ENCODE measurements around the gene ADK.
A peak's percentile ranks its signal among the peaks of the same experiment; 100 is the strongest.

ADK gene

DNA sequence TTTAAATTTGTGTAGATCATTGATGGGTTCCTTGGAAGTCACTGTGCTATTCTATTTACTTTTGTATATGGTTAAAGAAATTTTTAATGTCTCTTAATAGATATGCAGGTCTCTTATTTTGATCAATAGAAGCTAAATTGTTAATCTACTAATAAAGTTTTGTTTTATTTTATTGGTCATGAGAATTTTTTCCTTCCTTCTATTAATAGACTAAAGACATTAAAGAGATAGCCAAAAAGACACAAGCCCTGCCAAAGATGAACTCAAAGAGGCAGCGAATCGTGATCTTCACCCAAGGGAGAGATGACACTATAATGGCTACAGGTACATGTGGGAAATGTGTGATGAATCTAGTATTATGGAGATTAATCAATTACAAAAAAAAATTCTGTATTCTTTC lies 449.1 kb downstream of the ADK start:
- DNase-seq (ENCODE audit: low read depth), result no peak

- no peak for DNase-seq (ENCODE audit: low read depth)
These were observed 451.6 kb downstream of the ADK start for GRCh38 chr10:74602576-74602975.

DNA sequence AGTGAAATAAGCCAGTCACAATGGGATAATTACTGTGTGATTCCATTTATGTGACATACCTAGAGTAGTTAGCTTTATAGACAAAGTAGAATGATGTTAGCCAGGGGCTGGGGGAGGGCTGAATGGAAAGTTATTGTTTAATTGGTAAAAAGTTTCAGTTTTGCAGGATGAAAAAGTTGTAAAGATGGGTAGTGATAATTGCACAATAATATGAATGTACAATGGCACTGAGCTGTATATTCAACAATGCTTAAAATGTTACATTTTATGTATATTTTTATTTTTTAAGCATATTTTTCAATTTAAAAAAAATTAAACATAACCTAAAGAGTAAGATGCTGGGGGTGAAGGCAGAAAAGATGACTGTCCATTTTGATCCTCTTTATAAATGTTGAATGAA lies 459.3 kb downstream of the ADK start:
- no peak for DNase-seq (ENCODE audit: low read depth)

- DNase-seq (ENCODE audit: low read depth), result peak; percentile 64
These were observed 461.2 kb downstream of the ADK start for GRCh38 chr10:74612195-74612594.

DNA sequence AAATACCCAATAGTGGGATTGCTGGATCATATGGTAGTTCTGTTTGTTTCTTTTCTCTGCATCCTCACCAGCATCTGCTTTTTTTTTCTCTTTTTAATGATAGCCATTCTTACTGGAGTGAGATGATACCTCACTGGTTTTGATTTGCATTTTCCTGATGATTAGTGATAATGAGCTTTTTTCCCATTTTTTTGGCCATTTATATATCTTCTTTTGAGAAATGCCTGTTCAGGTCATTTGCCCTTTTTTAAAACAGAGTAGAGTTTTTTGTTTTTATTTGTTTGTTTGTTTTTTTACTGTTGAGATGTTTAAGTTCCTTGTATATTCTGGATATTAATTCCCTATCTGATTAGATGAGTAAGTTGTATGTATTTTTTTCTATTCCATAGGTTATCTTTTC lies 469.6 kb downstream of the ADK start:
- no peak for DNase-seq (ENCODE audit: low read depth)

DNA sequence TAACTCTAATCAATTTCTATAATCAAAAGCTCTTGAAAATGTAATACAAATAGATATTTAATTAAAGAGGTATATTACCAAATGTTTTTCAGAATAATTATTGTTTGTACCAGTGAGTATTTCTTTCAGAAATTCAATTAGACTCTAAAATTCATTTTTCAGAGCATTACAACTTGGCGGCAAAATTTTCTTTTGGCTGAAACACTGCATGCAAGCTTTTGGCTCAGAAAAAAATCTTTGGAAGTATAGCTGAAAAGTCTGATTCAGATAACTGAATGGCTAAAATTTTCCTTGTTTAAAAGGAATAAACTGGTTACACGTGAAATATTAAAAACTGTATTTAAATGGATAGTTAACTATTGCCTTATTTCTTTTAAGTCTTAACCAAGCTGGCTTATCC lies 472.8 kb downstream of the ADK start:
- no peak for DNase-seq (ENCODE audit: low read depth)

DNA sequence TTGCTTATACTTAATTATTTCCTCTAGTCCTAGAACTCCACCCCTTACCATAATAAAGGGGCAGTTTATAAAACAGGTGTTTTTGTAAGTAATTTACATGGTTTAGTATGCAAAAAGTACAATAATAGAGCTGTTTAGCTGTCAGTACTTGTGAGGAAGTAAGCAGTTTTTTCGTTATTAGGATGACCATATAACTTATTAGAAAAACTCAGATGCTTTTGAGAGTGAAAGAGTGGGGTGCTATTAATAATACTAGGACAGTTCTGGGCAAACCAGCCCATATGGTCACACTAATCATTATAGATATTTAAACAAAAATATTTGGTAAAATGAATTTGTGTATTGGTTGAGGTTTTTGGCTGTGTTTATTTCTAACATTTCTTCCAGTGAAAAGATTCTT lies 473.5 kb downstream of the ADK start:
- no peak for DNase-seq (ENCODE audit: low read depth)

GRCh38 chr10:74628136-74628535 lies 477.1 kb downstream of the ADK start:
- DNase-seq (ENCODE audit: low read depth), result no peak

DNA sequence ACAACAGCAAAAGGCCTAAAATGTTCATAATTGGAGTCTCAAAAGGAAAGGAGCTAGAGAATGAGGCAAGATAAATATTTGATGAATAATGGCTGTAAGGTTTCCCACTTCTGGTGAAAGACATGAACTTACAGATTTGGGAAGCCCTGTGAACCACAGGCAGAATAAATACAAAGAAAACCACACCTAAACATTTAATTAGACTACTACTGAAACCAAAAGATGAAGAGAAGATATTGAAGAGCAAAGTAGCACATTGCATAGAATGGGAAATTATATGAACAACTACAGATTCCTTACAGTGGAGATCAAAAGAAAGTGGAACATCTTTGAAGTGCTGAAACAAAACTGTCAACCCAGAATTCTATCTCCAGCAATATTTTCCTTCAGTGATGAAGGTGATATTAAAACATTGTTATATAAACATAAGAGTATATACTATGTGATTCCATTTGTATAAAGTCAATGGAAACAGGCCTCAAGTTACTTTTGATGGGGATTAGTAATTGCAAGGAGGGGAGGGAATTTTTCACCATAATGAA lies 484.0 kb downstream of the ADK start:
- no peak for DNase-seq (ENCODE audit: low read depth)

GRCh38 chr10:74635655-74636054 lies 484.6 kb downstream of the ADK start:
- DNase-seq (ENCODE audit: low read depth), result no peak

GRCh38 chr10:74637685-74638084 lies 486.7 kb downstream of the ADK start:
- DNase-seq (ENCODE audit: low read depth), result no peak

- DNase-seq (ENCODE audit: low read depth), result peak; percentile 49
These were observed 489.3 kb downstream of the ADK start for GRCh38 chr10:74640134-74640921.

DNA sequence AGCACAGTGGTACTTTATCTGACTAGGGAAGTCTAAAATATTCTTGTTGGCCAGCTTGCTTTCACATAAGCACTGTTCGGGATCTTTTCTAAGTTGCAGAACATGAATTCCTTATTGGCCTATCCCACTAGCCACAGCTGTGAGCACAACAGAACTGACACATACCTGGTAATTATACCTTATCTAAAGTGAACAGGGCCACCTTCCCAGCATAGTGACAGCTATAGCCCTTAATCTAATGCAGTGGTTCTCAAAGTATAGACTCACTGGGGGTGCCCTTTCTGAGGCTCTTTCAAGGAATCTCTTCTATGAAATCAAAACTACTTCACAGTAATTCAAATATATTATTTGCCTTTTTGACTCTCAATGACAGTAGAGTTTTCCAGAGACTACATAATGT lies 490.6 kb downstream of the ADK start:
- no peak for DNase-seq (ENCODE audit: low read depth)

GRCh38 chr10:74642901-74643595 lies 492.0 kb downstream of the ADK start:
- no peak for DNase-seq (ENCODE audit: low read depth)

DNA sequence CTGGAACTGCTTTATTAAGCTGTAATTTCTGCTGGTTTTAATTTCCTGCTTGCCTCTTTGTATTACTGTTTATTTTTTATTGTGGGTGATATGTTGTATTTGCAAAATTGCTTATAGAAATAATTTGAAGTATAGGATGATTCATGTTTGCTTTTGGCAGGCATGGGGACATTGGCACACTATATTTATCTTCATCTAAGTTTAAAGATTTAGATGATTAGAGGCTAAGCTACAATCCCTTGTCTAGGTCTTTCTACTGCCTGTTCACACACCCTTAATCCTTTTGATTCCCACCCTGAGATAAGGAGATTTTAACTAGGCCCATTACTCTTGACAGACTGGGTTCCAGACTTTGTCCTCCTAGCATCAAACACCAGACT lies 492.6 kb downstream of the ADK start:
- DNase-seq (ENCODE audit: low read depth), result peak; percentile 3

DNA sequence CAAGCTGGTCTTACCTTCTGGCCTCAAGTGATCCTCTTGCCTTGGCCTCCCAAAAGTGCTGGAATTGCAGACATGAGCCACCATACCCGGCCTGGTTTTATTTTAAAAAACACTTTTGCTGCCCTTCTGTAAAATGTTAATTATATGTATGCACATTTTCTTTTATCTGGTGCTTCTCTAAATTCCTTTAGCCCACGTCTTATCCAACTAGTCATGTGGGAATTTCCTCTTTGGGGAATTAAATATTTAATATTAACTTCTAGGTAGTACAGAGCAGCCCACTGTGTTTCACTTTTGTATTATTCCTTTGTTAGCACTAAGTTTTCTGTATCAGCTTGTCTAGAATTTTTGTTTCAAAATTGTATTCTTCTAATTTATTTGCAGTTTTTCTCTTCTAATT lies 493.7 kb downstream of the ADK start:
- no peak for DNase-seq (ENCODE audit: low read depth)

GRCh38 chr10:74645692-74646091 lies 494.7 kb downstream of the ADK start:
- DNase-seq (ENCODE audit: low read depth), result no peak

DNA sequence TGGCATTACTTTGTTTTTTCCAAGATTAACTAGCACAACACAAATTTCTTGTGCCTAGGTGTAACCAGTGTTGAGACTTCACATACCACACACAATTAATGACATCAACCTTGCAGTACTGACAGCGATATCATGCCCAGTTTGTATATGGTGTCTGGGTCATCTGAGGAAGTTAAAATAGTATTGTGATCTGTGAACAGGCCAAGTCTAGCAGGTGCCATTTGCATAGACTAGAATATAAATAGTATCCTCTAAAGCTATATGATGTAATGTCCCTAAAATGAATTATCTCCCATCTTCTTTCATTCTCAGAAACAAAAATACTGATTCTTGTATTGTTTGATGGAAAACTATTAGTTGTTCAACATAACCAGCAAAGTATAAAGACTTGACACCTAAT lies 499.6 kb downstream of the ADK start:
- no peak for DNase-seq (ENCODE audit: low read depth)

DNA sequence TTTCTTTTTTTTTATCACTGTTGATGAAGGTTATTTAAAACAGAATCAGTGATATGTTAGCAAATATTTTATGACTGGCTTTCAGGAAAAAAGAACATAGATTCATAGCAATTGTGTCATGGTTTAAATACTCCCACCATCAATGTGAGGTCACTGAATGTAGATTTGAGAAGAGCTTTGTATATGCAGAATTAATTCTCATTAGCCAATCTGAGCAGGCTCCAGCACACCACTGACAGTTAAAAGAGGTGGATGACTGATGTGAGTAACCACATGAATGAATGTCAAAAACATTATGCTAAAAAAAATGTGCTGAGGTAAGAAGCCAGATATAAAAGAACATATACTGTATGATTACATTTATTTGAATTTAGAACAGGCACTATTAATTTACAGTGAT lies 500.5 kb downstream of the ADK start:
- DNase-seq (ENCODE audit: low read depth), result no peak

GRCh38 chr10:74652664-74653063 lies 501.6 kb downstream of the ADK start:
- DNase-seq (ENCODE audit: low read depth), result peak; percentile 19

- DNase-seq (ENCODE audit: low read depth), result no peak
These were observed 507.5 kb downstream of the ADK start for GRCh38 chr10:74658511-74658910.

DNA sequence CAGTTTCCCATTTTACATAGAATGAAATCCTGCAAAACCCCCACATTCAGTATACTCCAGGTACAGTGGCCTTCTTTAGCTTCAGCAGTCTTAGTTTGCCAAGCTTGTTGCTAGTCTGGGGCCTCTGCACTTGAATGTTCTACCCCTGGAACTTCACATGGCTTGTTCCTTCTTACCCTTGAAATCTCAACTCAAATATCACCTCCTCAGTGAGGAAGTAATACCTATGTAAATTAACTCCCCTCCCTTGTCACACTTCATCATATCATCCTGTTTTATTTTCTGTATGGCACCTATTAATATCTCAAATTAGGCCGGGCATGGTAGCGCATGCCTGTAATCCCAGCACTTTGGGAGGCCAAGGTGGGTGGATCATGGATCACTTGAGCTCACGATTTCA lies 511.6 kb downstream of the ADK start:
- DNase-seq (ENCODE audit: low read depth), result no peak

- DNase-seq (ENCODE audit: low read depth), result peak; percentile 78
These were observed 518.2 kb downstream of the ADK start for GRCh38 chr10:74669210-74669609.

DNA sequence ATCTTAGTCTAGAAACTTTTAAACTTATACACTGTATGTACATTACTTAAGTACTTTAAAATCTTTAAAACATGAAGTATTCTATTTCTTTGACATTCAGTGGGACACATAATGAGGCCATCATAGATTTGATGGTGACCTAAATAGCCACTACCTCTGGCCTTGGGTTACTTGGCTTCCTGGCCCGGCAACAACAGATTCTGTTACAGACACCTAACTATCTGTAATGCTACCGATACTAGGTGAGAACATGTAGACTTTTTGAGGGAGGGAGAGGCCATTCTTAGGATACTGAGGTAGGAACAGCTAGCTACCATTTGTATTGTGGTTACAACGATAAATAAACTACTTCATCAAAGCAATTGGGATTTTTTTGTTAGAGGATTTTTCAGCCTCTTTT lies 520.7 kb downstream of the ADK start:
- DNase-seq (ENCODE audit: low read depth), result no peak

All from EH (cell line).